Common myeloid progenitor, CD34-positive (primary cell): Measurements from ENCODE around the gene S100A1.

Experiments
- CTCF ChIA-PET: fragments of 350-600 bp; sonication (Branson Sonifier 250); formaldehyde crosslinking; loops from one replicate; lab custom pipeline; 2021; ENCODE audit warnings: antibody characterized with exemption; lab: Charles Lee
- POLR2A ChIA-PET: fragments of 350-600 bp; sonication (Branson Sonifier 250); formaldehyde crosslinking; loops from one replicate; lab custom pipeline; 2021; ENCODE audit warnings: antibody characterized with exemption; lab: Charles Lee
- DNase-seq, 3 donors: peaks; one replicate each; pipeline versions ENCODE4 v3.0.0 to v3.0.0-alpha.2; 2013
- H3K27ac ChIP-seq, 2 experiments: 1 replicate in 1 of 2; 2 replicates in 1 of 2; pipeline ENCODE4 v1.7.0; 2013; ENCODE audit warnings: inconsistent platforms in 2 of 2, low read length in 2 of 2, mild to moderate bottlenecking in 2 of 2, low read depth in 1 of 2, moderate library complexity in 1 of 2; ENCODE audit not compliant: severe bottlenecking in 2 of 2, insufficient read depth in 1 of 2, poor library complexity in 1 of 2
- H3K27me3 ChIP-seq, 5 experiments: replicated peaks in 2 of 5; 1 replicate in 3 of 5; 2 replicates in 2 of 5; pipeline versions ENCODE4 v1.6.1 to v1.7.0; 2013; ENCODE audit warnings: low read length in 4 of 5, mild to moderate bottlenecking in 2 of 5, moderate library complexity in 2 of 5, inconsistent platforms in 1 of 5; ENCODE audit not compliant: insufficient read depth in 5 of 5, control insufficient read depth in 4 of 5
- H3K36me3 ChIP-seq, 4 experiments: 1 replicate in 2 of 4; 2 replicates in 2 of 4; pipeline versions ENCODE4 v1.6.1 to v1.7.0; 2013; ENCODE audit warnings: low read length in 3 of 4, control low read depth in 1 of 4, mild to moderate bottlenecking in 1 of 4; ENCODE audit not compliant: control insufficient read depth in 4 of 4, insufficient read depth in 4 of 4
- H3K4me1 ChIP-seq, 4 experiments: 1 replicate in 3 of 4; 2 replicates in 1 of 4; pipeline versions ENCODE4 v1.6.1 to v1.7.1; 2013; ENCODE audit warnings: low read length in 3 of 4, mild to moderate bottlenecking in 3 of 4, control low read depth in 1 of 4, inconsistent platforms in 1 of 4, moderate library complexity in 1 of 4; ENCODE audit not compliant: control insufficient read depth in 4 of 4, insufficient read depth in 4 of 4; ENCODE audit errors: control extremely low read depth in 1 of 4
- H3K4me3 ChIP-seq, 7 experiments: 1 replicate in 4 of 7; 2 replicates in 3 of 7; pipeline versions ENCODE4 v1.5.1 to v1.7.0; 2013; ENCODE audit warnings: mild to moderate bottlenecking in 7 of 7, low read length in 6 of 7, moderate library complexity in 6 of 7, inconsistent platforms in 2 of 7, low read depth in 2 of 7, control low read depth in 1 of 7; ENCODE audit not compliant: insufficient read depth in 4 of 7, control insufficient read depth in 1 of 7; ENCODE audit errors: extremely low read depth in 1 of 7
- H3K9me3 ChIP-seq, 5 experiments: 1 replicate in 4 of 5; 2 replicates in 1 of 5; pipeline versions ENCODE4 v1.6.1 to v1.7.1; 2013; ENCODE audit warnings: low read length in 4 of 5, mild to moderate bottlenecking in 2 of 5, inconsistent platforms in 1 of 5, low read depth in 1 of 5, moderate library complexity in 1 of 5; ENCODE audit not compliant: control insufficient read depth in 4 of 5, insufficient read depth in 2 of 5; ENCODE audit errors: control extremely low read depth in 1 of 5
- WGBS: methylation state at CpG from one replicate; pipeline ENCODE4 v1.1.5; 2013; ENCODE audit not compliant: insufficient coverage; 5-methylcytosine and 5-hydroxymethylcytosine counted together

The S100A1 gene

DNA sequence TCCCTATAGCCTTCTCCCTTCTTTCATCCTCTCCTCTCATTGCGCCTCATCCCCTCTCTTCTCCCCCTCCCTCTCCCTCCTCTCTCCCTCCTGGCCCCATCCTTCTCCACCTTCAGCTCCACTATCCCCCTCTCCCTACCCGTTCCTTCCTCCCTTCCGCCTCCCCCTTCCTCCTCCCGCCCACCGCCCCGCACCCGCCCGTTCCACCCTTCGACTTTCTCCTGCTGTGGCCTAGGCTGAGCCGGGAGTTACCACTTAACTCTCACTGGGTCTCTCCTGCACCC lies 51.8 kb downstream of the S100A1 start:
- DNase-seq: no peak
- WGBS: 53% methylated on average over 5 of the region's 10 CpGs
- Histone ChIP-seq H3K36me3 (no peaks in the 10 kb centered on the region), H3K27me3 (peaks cover 5 to 43% (median 24%) of the 10 kb centered on the region in 5 experiments), H3K9me3 (no peaks in the 10 kb centered on the region), H3K4me1 (peaks cover 0 to 23% (median 21%) of the 10 kb centered on the region in 4 experiments), H3K27ac (no peak overlapping the region), H3K4me3 (peak overlapping the region in 3 of 7 experiments; percentile 63 to 72 (median 66))
- POLR2A ChIA-PET: interaction anchor here (0.9 kb wide), 1 partner anchor 47 kb away, joined by 3 read pairs; no protein-coding TSS in a partner anchor
- CTCF ChIA-PET: interaction anchor here (1.0 to 2.0 kb wide), 10 partner anchors 8 to 169 kb away, joined by 3 to 5 read pairs (median 3); no protein-coding TSS in a partner anchor
